Breast epithelium (tissue), 3 donors: ENCODE data around the gene FKRP.

Source experiments
- POLR2A ChIP-seq: fragments of 450-650 bp; IDR thresholded peaks from one replicate; pipeline ENCODE4 v1.6.1; 2016; ENCODE audit warnings: antibody characterized with exemption, mild to moderate bottlenecking, moderate library complexity
- POLR2AphosphoS5 ChIP-seq, 3 donors: sonication (generic); formaldehyde crosslinking; IDR thresholded peaks; one replicate each; pipeline ENCODE4 v1.6.1; 2017; ENCODE audit warnings: antibody characterized with exemption in 3 of 3
- TF ChIP-seq, protein P1 (sequence below), 3 donors: fragments of 450-650 bp; IDR thresholded peaks; one replicate each; pipeline ENCODE4 v1.5.1; 2016 to 2017; ENCODE audit warnings: antibody characterized with exemption in 3 of 3, mild to moderate bottlenecking in 3 of 3, moderate library complexity in 3 of 3

GRCh38 chr19:46714444-46715106, 31.3 kb upstream of the FKRP start:
- TF ChIP-seq, protein P1, sequence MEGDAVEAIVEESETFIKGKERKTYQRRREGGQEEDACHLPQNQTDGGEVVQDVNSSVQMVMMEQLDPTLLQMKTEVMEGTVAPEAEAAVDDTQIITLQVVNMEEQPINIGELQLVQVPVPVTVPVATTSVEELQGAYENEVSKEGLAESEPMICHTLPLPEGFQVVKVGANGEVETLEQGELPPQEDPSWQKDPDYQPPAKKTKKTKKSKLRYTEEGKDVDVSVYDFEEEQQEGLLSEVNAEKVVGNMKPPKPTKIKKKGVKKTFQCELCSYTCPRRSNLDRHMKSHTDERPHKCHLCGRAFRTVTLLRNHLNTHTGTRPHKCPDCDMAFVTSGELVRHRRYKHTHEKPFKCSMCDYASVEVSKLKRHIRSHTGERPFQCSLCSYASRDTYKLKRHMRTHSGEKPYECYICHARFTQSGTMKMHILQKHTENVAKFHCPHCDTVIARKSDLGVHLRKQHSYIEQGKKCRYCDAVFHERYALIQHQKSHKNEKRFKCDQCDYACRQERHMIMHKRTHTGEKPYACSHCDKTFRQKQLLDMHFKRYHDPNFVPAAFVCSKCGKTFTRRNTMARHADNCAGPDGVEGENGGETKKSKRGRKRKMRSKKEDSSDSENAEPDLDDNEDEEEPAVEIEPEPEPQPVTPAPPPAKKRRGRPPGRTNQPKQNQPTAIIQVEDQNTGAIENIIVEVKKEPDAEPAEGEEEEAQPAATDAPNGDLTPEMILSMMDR (IDR thresholded peaks at IDR 0.05): no peak
- no peak for TF ChIP-seq POLR2A
- TF ChIP-seq POLR2AphosphoS5 (IDR thresholded peaks at IDR 0.05): peak in 1 of 3 donors; percentile 13
